Measurements from ENCODE around the gene TNFRSF1A.
A peak's percentile ranks its signal among the peaks of the same experiment; 100 is the strongest.

Gene TNFRSF1A

GRCh38 chr12:6374028-6374785 is 32.3 kb upstream of the TNFRSF1A start:
- no peak for DNase-seq

DNA sequence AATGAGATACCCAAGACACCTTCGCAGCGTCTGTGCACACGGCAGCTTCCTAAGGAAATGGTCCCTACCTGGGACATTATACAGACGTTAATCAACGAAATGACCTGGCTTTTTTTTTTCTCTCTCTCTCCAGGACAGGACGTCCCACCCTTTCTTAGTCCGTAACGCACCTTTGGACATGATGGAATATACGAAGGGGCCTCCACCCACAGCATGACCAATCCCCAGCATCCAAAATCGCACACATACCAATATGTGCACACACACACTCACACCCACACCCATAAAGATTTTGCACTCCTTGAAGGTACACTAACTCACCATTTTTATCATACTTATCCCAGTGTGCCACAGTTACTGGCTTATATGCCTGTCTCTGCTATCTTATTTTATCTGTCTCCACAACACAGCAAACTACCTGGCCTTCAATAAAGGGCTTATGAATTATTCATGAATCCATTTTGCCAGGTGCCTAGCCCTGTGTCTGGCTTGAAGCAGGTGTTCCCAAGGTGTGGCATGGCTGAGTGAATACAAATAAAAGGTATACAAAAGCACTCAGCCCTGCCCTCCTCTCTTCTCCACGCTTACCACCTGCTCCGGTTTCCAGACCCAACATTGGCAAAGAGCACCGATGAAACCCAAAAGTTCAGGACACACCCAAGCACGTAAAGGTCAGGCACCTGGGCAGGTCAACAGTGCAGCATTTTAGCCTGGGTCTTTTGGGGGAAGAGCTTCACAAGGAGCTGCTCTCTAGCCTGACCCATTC is 31.3 kb upstream of the TNFRSF1A start:
- DNase-seq: no peak

- DNase-seq: peak; percentile 34
These were observed 30.6 kb upstream of the TNFRSF1A start for GRCh38 chr12:6372403-6373003.

- DNase-seq: no peak
These were observed 29.3 kb upstream of the TNFRSF1A start for GRCh38 chr12:6370994-6371754.

DNA sequence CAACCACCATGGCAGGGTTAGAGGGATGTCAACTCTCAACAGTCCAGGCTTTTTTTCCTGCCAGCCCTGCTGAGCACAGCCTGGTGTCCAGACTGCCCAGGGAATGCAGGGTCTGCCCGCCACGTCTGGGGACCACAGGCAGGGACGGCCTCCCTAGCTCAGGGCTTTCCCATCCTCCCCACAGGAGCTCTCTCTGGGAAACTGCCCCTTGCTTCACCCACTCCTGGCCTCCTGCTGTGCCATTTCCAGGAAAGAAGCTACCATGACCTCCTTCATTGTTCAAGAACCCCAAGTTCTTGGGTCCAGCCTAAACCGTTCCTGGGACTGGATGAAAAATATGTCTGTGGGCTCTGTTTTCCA is 28.7 kb upstream of the TNFRSF1A start:
- no peak for DNase-seq

DNA sequence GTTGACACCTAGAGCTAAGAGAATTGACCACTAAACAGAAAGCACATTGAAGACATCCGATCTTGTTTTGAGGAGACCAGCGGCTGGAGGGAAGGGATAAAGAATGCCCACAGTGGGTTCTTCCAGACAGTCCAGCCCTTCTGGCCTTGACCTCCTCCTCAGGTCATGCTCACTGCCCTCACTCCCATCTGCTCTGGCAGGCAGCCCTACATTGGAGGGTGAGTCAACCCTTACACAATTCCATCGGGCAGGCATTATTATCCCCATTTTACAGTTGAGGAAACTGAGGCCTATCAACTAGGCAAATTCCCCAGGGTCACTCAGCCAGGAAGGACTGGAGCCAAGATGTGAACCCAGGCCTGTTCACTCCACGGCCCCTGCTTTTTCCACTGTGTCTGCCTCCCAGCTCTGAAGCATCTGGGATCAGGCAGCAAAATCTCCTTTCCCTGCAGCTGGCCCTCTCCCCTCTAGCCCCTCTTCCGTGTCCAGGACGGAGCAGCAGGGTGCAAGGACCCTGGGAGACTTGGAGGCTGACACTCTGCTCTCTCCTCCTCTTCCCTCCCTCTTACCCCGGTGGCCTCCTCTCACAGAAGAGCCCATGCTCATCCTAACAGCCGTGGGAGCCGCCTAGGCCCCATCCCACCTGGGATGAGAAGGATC is 28.2 kb upstream of the TNFRSF1A start:
- no peak for DNase-seq

- DNase-seq: no peak
These were observed 27.1 kb upstream of the TNFRSF1A start for GRCh38 chr12:6368906-6369525.

GRCh38 chr12:6367969-6368892 is 26.4 kb upstream of the TNFRSF1A start:
- DNase-seq: no peak

DNA sequence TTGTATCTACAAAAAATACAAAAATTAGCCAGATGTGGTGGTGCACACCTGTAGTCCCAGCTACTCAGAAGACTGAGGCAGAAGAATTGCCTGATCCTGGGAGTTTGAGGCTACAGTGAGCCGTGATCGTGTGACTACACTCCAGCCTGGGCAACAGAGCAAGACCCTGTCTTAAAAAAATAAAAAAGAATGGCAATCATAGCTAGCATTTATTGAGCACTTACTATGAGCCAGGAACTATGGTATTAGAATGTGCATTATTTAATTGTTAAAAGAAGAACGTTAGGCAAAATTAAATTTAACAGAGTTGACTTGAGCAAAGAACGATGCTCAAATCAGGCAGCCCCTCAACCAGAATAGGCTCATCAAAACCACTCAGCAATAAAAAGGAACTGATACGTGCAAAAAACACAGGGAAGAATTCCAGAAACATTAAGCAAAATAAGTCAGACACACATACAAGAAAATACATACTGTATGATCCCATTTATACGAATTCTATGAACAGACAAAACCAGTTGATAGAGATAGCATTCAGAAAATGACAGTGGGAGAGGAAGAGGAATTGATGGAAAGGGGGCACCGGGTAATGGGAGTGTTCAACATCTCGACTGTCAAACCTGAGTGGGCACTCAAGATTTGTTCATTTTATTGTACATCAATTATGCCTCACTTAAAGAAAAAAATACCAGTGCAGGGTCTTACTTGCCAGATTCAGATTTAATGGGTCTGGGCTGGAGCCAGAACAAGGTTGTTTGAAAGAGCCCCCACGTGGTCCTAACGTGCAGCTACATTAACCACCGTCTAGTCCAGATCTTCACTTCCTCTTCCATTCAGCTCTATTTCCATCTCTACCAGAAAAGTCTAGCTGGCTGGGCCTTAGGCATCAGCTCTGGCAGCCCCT is 25.4 kb upstream of the TNFRSF1A start:
- no peak for DNase-seq

DNA sequence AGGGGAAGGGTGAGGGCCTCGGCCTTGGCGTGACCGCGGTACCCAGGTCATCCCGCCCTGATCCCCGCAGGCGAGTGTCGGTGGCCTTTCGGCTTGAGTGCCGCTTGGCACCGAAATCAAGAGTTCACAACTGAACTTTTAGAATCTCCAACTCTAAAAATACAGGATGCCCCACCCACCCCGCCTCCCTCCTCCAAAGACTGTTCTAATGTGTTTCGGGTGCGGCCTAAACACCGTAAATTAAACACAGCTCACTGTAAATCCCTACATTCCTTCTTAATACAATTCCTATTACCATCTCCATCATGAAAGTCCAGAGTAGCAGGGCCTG is 22.1 kb upstream of the TNFRSF1A start:
- DNase-seq: no peak

DNA sequence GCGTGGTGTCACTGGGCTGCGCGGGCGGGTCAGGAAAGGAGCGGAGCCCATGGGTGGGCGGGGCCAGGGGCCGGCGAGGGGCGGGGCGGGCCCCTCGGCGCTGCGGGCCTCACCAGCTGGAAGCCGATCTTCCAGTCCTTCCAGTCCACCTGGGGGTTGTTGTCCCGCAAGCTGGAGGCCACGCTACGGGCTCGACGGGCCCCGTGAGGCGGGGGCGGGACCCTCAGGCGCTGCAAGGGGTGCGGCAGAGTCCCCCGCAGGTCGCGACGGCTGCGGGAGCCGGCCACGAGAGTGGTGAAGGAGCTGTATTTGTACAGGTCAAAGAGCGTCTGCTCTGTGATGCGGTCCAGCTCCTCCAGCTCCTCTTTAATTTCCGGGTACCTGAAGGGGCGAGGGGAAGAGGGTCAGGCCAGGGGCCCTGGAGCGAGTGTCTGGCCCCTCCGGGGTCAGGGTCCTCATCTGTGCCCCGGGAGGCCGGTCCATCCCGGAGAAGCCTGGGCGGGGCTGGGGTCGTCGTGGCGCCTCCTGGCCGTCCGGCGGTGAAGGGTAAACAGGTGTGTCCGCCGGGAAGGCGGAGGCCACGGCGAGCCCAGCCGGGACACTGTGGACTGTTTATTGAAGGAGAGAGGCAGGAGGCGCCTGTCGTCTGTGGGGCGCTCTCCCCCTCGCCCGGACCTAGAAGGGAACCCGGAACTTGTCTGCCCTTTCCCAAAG is 21.6 kb upstream of the TNFRSF1A start:
- no peak for DNase-seq

DNA sequence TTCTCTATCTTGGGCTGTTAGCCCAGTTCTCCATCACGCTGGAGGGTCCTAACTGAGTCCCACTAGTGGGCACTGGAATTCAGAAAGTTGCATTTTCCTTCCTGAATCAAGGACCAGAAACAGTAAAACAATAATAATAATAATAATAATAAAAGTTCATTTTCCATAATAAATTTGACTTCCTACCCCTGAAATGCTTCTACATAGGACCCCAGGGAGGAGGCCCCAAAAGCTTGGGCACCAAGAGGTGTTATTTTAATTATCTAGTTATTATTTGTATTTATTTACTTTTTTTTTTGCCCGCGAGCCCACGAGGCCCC is 21.1 kb upstream of the TNFRSF1A start:
- no peak for DNase-seq

GRCh38 chr12:6362403-6362802 is 20.5 kb upstream of the TNFRSF1A start:
- DNase-seq: no peak

GRCh38 chr12:6361834-6362233 is 20.0 kb upstream of the TNFRSF1A start:
- no peak for DNase-seq

- no peak for DNase-seq
These were observed 19.0 kb upstream of the TNFRSF1A start for GRCh38 chr12:6360578-6361490.

DNA sequence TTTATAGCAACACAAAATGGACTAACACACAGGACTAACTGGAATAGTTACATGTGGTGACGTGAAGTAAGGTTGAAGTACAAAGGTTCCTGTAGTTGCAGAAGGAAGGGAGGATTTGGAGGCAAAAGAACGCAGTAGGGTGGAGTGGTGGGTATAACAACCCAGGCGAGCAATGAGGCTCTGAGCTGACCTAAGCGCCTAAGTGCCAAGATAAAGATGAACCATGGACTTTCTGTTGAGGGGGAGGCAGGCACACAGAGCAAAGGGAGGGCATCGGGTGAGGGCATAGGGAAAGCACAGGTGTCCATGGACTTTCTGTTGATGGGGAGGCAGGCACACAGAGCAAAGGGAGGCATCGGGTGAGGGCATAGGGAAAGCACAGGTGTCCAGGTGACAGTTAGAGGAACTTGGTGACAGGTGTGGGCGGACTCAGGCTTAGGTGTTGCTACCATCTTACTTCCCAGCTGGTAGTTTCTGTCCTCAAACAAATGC is 18.2 kb upstream of the TNFRSF1A start:
- no peak for DNase-seq

DNA sequence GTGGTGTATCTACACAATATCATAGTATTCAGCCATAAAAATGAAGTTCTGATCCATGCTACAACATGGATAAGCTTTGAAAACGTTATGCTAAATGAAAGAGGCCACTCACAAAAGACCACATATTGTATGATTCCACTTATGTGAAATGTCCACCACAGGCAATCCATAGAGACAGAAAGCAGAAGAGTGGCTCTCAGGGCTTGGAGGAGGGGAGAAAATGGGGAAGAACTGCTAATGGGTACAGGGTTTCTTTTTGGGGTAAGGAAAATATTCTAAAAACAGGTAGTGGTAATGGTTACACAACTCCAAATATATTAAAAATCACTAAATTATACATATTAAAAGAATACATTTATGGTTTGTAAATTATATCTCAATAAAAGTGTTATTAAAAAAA is 17.0 kb upstream of the TNFRSF1A start:
- no peak for DNase-seq

DNA sequence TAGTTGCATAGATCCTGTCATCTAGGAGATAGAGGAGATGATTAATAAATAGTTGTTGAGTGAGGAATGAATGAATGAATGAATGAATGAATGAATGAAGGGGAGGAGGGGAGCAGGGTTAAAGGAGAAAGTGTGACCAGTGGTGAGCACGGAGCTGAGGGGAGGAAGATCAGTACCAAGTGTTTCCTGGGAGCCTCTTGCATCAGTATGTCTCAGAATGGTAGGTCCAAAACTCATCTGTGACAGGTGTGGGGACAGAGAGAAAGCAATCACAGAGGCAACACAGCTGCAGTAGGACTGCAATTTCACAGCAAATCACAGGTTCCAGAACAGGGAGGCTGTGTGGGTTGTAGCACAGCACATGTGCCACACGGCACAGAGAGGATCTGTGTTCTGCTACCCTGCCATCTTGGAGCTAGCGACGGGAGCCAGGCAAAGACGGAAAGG is 14.5 kb upstream of the TNFRSF1A start:
- DNase-seq: no peak
